SK-N-MC (cell line): ENCODE results near the gene TMEM14A.

Experiments
- DNase-seq: peaks from one replicate; pipeline ENCODE4 v3.0.0-alpha.2; 2011; ENCODE audit warnings: low read depth, low spot score
- H3K27ac ChIP-seq: fragments of 200-600 bp; sonication (generic); 2 replicates; pipeline ENCODE4 v1.5.1; 2016; ENCODE audit warnings: mixed run types
- H3K36me3 ChIP-seq: fragments of 200-600 bp; sonication (generic); 2 replicates; pipeline ENCODE4 v1.6.1; 2017; ENCODE audit warnings: antibody characterized with exemption, low read length, mixed read lengths; ENCODE audit not compliant: insufficient read depth
- H3K4me3 ChIP-seq: fragments of 200-600 bp; sonication (generic); 2 replicates; pipeline ENCODE4 v1.5.1; 2016
- H3K9ac ChIP-seq: fragments of 200-600 bp; sonication (generic); 2 replicates; pipeline ENCODE4 v1.8.0; 2017; ENCODE audit warnings: mixed run types, mixed read lengths; ENCODE audit not compliant: insufficient read length
- H3K9me3 ChIP-seq: fragments of 200-600 bp; sonication (generic); 2 replicates; pipeline ENCODE4 v1.6.1; 2017; ENCODE audit warnings: low read depth, mild to moderate bottlenecking, antibody characterized with exemption, low read length, moderate library complexity, mixed read lengths
- EZH2 ChIP-seq: fragments of 200-600 bp; sonication (generic); IDR thresholded peaks from one replicate; pipeline ENCODE4 v1.6.1; 2017; ENCODE audit warnings: antibody characterized with exemption
- FOXP2 ChIP-seq: optimal IDR thresholded peaks from 2 replicates; pipeline ENCODE3; 2011; ENCODE audit warnings: mild to moderate bottlenecking, moderate library complexity; ENCODE audit not compliant: insufficient read depth; ENCODE audit errors: extremely low read length, control extremely low read depth
- POLR2AphosphoS5 ChIP-seq: IDR thresholded peaks from 2 replicates; pipeline ENCODE4 v1.6.1; 2012; ENCODE audit warnings: mild to moderate bottlenecking, low read depth, low read length, borderline replicate concordance

The TMEM14A gene, protein sequence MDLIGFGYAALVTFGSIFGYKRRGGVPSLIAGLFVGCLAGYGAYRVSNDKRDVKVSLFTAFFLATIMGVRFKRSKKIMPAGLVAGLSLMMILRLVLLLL

DNA sequence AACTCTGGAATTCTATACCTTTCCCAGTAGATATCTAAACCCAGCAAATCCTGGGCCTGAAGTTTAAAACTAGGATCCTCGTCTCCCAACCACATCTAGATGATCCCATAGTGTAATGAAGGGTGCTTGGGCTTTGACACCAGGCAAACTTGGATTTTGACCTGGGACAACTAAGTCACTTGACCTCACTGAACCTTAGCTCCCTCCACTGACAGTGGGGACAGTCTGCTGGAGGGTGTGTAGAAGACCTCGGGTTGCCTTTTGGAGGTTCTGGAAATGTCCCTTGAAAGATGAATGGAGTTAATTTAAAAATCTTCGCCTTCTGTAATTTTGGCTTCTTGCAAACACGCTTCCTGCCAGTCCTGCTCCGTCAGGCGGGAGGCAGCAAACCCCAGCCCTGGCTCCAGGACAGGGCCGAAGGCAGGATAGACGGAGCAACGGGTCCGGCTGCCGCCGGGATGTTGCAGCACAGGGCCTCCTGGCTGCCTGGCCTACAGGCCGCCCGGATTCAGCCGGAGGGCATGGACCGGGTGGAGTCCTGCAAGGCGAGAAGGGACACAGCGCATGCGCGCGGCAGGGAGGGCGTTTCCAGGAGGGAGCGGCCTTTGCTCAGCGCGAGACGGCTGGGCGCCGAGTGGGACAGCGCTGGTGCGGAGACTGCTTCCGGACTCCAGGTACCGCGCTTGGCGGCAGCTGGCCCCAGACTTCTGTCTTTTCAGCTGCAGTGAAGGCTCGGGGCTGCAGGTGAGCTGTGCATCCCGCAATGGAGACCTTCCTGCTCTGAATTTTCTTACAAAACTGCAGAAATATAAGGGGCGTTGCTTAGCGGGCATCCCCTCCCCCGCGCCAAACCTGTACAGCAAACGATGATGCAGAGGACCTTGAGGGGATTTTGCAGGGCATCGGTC lies at the start of gene TMEM14A:
TMEM14A (plus strand) TSS at position 612 of the 908 bp plus-strand sequence. CDS start 5,990 bp downstream, outside the sequence.
- Histone ChIP-seq H3K9ac (peak within 1 kb of the TSS; percentile 40), H3K4me3 (peak within 1 kb of the TSS; percentile 92), H3K9me3 (no peaks in the 10 kb centered on the region), H3K27ac (no peak within 1 kb of the TSS), H3K36me3 (peaks cover 19% of the 10 kb centered on the region)
- DNase-seq = no peak
- TF ChIP-seq POLR2AphosphoS5 = peak; percentile 88
- TF ChIP-seq FOXP2 = no peak

DNA sequence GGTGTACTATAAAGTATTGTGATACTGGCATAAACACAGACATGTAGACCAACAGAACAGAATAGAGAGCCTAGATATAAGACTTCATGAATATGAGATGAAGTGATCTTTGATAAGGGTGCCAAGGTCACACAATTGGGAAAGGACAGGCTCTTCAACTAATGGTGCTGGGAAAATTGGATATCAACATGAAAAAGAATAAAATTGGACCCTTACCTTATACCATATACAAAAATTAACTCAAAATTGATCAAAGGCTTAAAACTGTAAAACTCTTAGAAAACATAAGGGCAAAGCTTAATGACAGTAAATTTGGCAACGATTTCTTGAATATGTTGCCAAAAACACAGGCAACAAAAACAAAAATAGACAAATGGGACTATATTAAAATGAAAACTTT lies 49.3 kb upstream of the TMEM14A start:
- H3K4me3 ChIP-seq = no peak overlapping the region
- DNase-seq = no peak
- no peaks in the 10 kb centered on the region for H3K9me3 ChIP-seq
- H3K9ac ChIP-seq = no peak overlapping the region
- H3K27ac ChIP-seq = no peak overlapping the region
- TF ChIP-seq EZH2 (no peak), POLR2AphosphoS5 (no peak), FOXP2 (no peak)
- H3K36me3 ChIP-seq = no peaks in the 10 kb centered on the region

DNA sequence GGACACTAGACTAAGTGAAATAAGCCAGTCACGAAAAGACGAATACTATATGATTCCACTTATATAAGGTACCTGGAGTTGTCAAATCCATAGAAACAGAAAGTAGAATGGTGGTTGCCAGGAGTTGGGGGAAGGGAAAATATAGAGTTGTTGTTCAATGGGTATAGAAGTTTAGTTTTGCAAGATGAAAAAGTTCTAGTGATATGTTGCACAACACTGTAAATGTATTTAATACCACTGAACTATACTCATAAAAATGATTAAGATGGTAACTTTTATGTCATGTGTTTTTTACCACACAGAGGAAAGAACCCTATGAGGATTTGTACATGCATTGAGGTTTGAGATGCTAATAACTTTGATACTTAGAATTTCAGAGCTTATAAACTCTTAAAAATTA lies 48.1 kb upstream of the TMEM14A start:
- Histone ChIP-seq H3K9ac (no peak overlapping the region), H3K9me3 (no peaks in the 10 kb centered on the region; the same call in 1 of the 2 replicates), H3K4me3 (no peak overlapping the region), H3K36me3 (no peaks in the 10 kb centered on the region), H3K27ac (no peak overlapping the region)
- DNase-seq = no peak
- TF ChIP-seq POLR2AphosphoS5 = no peak
- no peak for TF ChIP-seq FOXP2
- no peak for TF ChIP-seq EZH2

DNA sequence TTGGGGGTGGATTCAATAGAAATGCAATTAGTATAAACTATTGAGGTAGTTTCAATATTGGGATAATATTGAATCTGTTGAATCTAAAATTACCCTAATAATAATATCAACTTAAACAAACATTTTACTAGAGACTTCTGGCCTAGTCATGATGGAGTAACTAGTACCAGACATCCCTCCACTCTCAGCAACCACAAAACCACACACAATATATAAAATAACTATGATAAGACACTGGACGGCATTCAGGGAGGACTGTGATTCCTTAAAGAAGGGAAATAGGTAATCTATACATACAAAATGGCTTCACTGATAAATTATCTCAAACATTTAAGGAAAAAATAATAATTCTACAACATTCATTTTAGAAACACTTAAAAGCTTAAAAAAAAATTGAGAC lies 38.9 kb upstream of the TMEM14A start:
- no peak overlapping the region for H3K4me3 ChIP-seq
- no peak overlapping the region for H3K9ac ChIP-seq
- DNase-seq = no peak
- no peak overlapping the region for H3K27ac ChIP-seq
- TF ChIP-seq EZH2 = no peak
- TF ChIP-seq POLR2AphosphoS5 = no peak
- TF ChIP-seq FOXP2 = no peak
- H3K36me3 ChIP-seq = no peaks in the 10 kb centered on the region
- H3K9me3 ChIP-seq = no peaks in the 10 kb centered on the region; the same call in 1 of the 2 replicates

DNA sequence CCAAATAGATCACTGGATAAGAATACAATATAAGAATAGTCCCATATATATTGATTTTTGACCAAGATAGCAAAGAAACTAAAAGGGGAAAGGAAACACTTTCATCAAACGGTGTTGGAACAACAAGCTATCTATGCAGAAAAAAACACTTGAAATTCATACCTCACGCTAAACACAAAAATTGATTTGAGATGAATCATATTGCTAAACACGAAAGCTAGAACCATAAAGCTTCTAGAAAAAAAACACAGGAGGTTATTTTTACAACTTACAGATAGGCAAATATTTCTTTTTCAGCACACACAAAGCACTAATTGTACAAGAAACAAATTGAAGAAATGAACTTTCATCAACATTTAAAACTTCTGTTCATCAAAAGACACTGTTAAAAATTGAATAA lies 36.7 kb upstream of the TMEM14A start:
- TF ChIP-seq POLR2AphosphoS5 (no peak), EZH2 (no peak), FOXP2 (no peak)

DNA sequence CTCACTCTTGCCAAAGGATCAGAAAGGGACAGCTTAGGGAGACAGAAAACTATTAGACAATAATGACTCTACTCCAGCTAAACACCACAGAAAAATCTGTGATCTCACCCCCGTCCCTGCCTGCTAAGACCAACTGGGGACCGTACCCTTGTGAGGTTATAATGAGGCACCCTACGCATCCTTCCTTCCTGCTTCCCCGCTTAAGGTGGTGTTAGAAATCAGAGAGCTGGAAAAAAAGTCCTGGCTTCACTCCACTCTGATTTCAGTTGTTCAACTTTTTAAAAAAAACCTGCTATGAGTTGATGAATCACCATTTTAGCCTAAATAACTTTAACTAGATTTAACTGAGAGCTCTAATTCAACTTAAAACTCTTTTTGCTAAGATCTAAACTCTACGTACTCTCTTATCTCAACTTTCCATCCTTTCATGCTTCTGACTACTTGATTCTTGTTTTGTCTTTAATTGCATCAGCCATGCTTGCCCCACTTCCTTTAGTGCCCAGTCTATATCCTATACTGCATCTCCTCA lies 35.8 kb upstream of the TMEM14A start:
- no peak for DNase-seq
- Histone ChIP-seq H3K4me3 (no peak overlapping the region), H3K36me3 (no peaks in the 10 kb centered on the region), H3K27ac (no peak overlapping the region), H3K9ac (no peak overlapping the region), H3K9me3 (no peaks in the 10 kb centered on the region)
- TF ChIP-seq FOXP2 (no peak), POLR2AphosphoS5 (no peak), EZH2 (no peak)

More for the DNA sequence above, 36.7 kb upstream of the TMEM14A start:
- Histone ChIP-seq H3K9ac (no peak overlapping the region), H3K27ac (no peak overlapping the region), H3K4me3 (no peak overlapping the region), H3K9me3 (no peaks in the 10 kb centered on the region), H3K36me3 (no peaks in the 10 kb centered on the region)
- no peak for DNase-seq

DNA sequence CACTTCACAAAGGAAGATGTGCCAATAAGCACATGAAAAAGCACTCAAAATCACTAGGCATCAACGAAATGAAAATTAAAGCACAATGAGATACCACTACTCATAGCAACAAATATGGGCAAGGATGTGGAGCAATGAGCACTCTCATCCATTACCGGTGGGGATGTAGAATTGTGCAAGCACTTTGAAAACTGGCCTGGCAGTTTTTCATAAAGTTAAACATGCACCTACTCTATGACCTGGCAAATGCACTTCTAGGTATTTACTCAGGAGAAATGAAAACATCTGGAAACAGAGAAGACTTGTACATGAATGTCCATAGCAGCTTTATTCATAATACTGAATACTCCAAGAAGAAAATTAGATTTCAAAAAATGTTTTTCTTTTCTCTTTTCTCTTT lies 34.1 kb upstream of the TMEM14A start:
- Histone ChIP-seq H3K4me3 (no peak overlapping the region), H3K9ac (no peak overlapping the region), H3K9me3 (no peaks in the 10 kb centered on the region), H3K27ac (no peak overlapping the region), H3K36me3 (no peaks in the 10 kb centered on the region)
- DNase-seq = no peak
- TF ChIP-seq POLR2AphosphoS5 (no peak), EZH2 (no peak), FOXP2 (no peak)

DNA sequence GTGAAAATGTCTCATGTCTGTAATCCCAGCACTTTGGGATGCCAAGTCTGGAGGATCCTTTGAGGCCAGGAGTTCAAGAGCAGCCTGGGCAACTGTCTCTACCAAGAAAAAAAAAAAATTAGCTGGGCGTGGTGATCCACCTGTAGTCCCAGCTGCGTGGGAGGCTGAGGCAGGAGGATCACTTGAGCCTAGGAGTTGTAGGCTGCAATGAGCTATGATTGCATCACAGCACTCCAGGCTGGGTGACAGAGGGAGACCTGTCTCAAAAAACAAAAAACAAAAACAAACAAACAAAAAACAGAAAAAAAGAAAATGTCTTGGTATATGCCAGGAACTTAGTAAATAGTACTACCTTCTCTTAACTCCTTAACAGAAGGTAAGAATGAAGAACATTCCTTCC lies 31.4 kb upstream of the TMEM14A start:
- Histone ChIP-seq H3K27ac (no peak overlapping the region), H3K36me3 (no peaks in the 10 kb centered on the region), H3K9ac (no peak overlapping the region), H3K9me3 (no peaks in the 10 kb centered on the region), H3K4me3 (no peak overlapping the region)
- TF ChIP-seq POLR2AphosphoS5 = no peak
- TF ChIP-seq EZH2 = no peak
- TF ChIP-seq FOXP2 = no peak
- DNase-seq = no peak
